Measurements from ENCODE around the gene ASB18. TPM values are rescaled to one million over a fixed set of nuclear protein-coding genes. Genes with fewer than 3 reads are reported as not detected.

Gene ASB18
- total and polyA plus RNA-seq, 2 of the 4 experiments (the other 2 are of a cell fraction), result not detected

DNA sequence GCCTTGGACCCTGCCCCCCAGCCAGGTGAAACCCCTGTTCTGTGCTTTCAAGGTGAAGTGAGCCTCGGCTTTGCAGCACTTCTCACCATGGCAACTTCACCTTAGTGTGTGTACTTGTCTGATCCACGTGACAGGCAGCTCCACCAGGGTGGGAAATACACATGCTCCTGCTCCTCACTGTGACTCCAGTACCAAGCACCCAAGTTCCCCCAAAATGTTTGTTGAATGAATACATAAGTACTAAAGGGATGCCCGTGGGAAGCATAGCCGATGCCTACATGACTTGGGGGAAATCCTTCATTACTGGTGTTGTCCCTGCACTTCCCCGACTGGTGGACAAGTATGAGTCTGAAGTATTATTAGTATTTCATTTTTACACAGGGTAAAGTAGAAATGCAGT lies 54.2 kb downstream of the ASB18 start:
- no peak overlapping the region for H3K18ac ChIP-seq (ENCODE audit: low read depth, low read length)
- H3K79me1 ChIP-seq (ENCODE audit: low read depth in 1 of 2, low read length in 2 of 2), result no peaks in the 10 kb centered on the region
- no peak overlapping the region for H2AK5ac ChIP-seq (ENCODE audit: low read depth, low read length)
- no peak overlapping the region for H3K56ac ChIP-seq (ENCODE audit: extremely low read depth, insufficient read depth, low read length)
- no peaks in the 10 kb centered on the region for H3K36me3 ChIP-seq (ENCODE audit: control insufficient read depth, insufficient read depth, low read length)
- WGBS, 2 experiments (ENCODE audit: extremely low coverage in 2 of 2, insufficient read length in 1 of 2), result no CpG with 5 or more reads among the region's 5 CpGs
- H3K4me2 ChIP-seq (ENCODE audit: low read depth, low read length), result no peak overlapping the region
- H3K4me3 ChIP-seq (ENCODE audit: insufficient read depth, low read depth, low read length), result no peak overlapping the region
- intact Hi-C loops (cut with micrococcal nuclease), result no loop called here
- in situ Hi-C loops (cut with MboI; ENCODE audit: low sequenced_read_pairs), result no loop called here
- ChIA-PET CTCF (no interaction called here), POLR2A (ENCODE audit: unreplicated experiment) (no interaction called here)
- no peaks in the 10 kb centered on the region for H3K9me1 ChIP-seq (ENCODE audit: insufficient read depth, low read length)
- no peak overlapping the region for H2BK15ac ChIP-seq (ENCODE audit: low read depth, low read length)
- peaks cover 2% of the 10 kb centered on the region; the same call in 1 of the 2 replicates for H3K9me3 ChIP-seq (ENCODE audit: control insufficient read depth, insufficient read depth, low read length)
- H2BK20ac ChIP-seq (ENCODE audit: low read depth, low read length), result no peak overlapping the region
- H3K14ac ChIP-seq (replicated peaks; ENCODE audit: low read depth, low read length), result no peak overlapping the region
- DNase-seq (no peak), ATAC-seq (ENCODE audit: low read depth) (no peak)
- no peak overlapping the region for H2BK120ac ChIP-seq (ENCODE audit: low read depth, low read length)
- H2BK5ac ChIP-seq (ENCODE audit: low read depth, low read length, poor library complexity, severe bottlenecking), result no peak overlapping the region
- H4K20me1 ChIP-seq (ENCODE audit: insufficient read depth, low read length), result no peaks in the 10 kb centered on the region
- H4K8ac ChIP-seq (ENCODE audit: low read depth in 2 of 2, low read length in 2 of 2), result no peak overlapping the region
- no peak overlapping the region for H2AFZ ChIP-seq (replicated peaks; ENCODE audit: low read length, poor library complexity)
- H3K9ac ChIP-seq (ENCODE audit: low read depth, low read length), result no peak overlapping the region
- H3K27me3 ChIP-seq (ENCODE audit: control insufficient read depth, insufficient read depth, low read length), result peaks cover 22% of the 10 kb centered on the region
- no peak overlapping the region for H3K27ac ChIP-seq (ENCODE audit: insufficient read depth, low read length)
- H3K4ac ChIP-seq (ENCODE audit: low read depth, low read length), result no peak overlapping the region
- no peaks in the 10 kb centered on the region for H3K4me1 ChIP-seq (ENCODE audit: control insufficient read depth, insufficient read depth, low read length)
- H4K5ac ChIP-seq (ENCODE audit: low read depth, low read length), result no peak overlapping the region
- BruUV-seq (replicated peaks), result no TSS peak
- no peak overlapping the region for H3K23ac ChIP-seq (ENCODE audit: low read depth, low read length)
- TF ChIP-seq MAZ (IDR thresholded peaks at IDR 0.05; ENCODE audit: borderline replicate concordance, low read depth, low read length), result no peak
- TF ChIP-seq CHD1 (IDR thresholded peaks at IDR 0.05; ENCODE audit: low read depth, low read length), result no peak
- no peak for TF ChIP-seq SMC3 (IDR thresholded peaks at IDR 0.05; ENCODE audit: low read depth, low read length)
- TF ChIP-seq RFX5 (IDR thresholded peaks at IDR 0.05; ENCODE audit: low read depth, low read length), result no peak
- TF ChIP-seq MAFK (IDR thresholded peaks at IDR 0.05; ENCODE audit: low read depth, low read length), result no peak
- no peak for TF ChIP-seq USF2 (IDR thresholded peaks at IDR 0.05; ENCODE audit: low read depth, low read length)
- TF ChIP-seq RAD21 (IDR thresholded peaks at IDR 0.05; ENCODE audit: low read length), result no peak
- no peak for TF ChIP-seq CEBPB (IDR thresholded peaks at IDR 0.05; ENCODE audit: low read depth, low read length)
- TF ChIP-seq POLR2A (IDR thresholded peaks at IDR 0.05; ENCODE audit: low read depth, low read length), result no peak
- no peak for TF ChIP-seq BHLHE40 (IDR thresholded peaks at IDR 0.05; ENCODE audit: low read depth, low read length)
- TF ChIP-seq, protein P1, sequence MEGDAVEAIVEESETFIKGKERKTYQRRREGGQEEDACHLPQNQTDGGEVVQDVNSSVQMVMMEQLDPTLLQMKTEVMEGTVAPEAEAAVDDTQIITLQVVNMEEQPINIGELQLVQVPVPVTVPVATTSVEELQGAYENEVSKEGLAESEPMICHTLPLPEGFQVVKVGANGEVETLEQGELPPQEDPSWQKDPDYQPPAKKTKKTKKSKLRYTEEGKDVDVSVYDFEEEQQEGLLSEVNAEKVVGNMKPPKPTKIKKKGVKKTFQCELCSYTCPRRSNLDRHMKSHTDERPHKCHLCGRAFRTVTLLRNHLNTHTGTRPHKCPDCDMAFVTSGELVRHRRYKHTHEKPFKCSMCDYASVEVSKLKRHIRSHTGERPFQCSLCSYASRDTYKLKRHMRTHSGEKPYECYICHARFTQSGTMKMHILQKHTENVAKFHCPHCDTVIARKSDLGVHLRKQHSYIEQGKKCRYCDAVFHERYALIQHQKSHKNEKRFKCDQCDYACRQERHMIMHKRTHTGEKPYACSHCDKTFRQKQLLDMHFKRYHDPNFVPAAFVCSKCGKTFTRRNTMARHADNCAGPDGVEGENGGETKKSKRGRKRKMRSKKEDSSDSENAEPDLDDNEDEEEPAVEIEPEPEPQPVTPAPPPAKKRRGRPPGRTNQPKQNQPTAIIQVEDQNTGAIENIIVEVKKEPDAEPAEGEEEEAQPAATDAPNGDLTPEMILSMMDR (conservative IDR thresholded peaks at IDR 0.05; ENCODE audit: low read depth, low read length), result no peak
- no peak for TF ChIP-seq NFE2L2 (IDR thresholded peaks at IDR 0.05; ENCODE audit: low read depth, low read length)
- no peak for TF ChIP-seq FOS (IDR thresholded peaks at IDR 0.05; ENCODE audit: low read depth, low read length)
- dilution Hi-C loops (cut with HindIII; ENCODE audit: low sequenced_read_pairs, unreplicated experiment), result no loop called here
- H2AK9ac ChIP-seq (replicated peaks; ENCODE audit: low read depth, low read length, poor library complexity), result no peak overlapping the region
- H4K91ac ChIP-seq (ENCODE audit: insufficient read depth, low read depth, low read length), result no peak overlapping the region
